ENCODE results near the gene CARD16.

CARD16 gene

GRCh38 chr11:104992781-104993180 is 52.4 kb downstream of the CARD16 start:
- Histone ChIP-seq H3K4me3 (ENCODE audit: low read length) (no peak overlapping the region), H3K4me1 (ENCODE audit: control insufficient read depth, low read length) (no peaks in the 10 kb centered on the region), H3K79me2 (ENCODE audit: control insufficient read depth, low read length) (no peaks in the 10 kb centered on the region), H3K4me2 (ENCODE audit: low read length) (no peak overlapping the region), H3K9me2 (replicated peaks; ENCODE audit: control insufficient read depth, low read length) (no peaks in the 10 kb centered on the region), H3K27me3 (ENCODE audit: control insufficient read depth, low read length) (no peaks in the 10 kb centered on the region), H4K20me1 (ENCODE audit: control insufficient read depth, insufficient read depth, low read depth, low read length) (no peaks in the 10 kb centered on the region), H3F3A (ENCODE audit: control insufficient read depth, insufficient read depth) (no peaks in the 10 kb centered on the region), H3K27ac (ENCODE audit: low read depth, low read length) (no peak overlapping the region), H3K36me3 (ENCODE audit: control insufficient read depth, low read length) (no peaks in the 10 kb centered on the region), H3K9me3 (ENCODE audit: control insufficient read depth, insufficient read depth, low read length) (no peaks in the 10 kb centered on the region)
- TF ChIP-seq EZH2phosphoT487 (IDR thresholded peaks at IDR 0.05; ENCODE audit: borderline replicate concordance, low read length) (no peak), CTCF (IDR thresholded peaks at IDR 0.05; ENCODE audit: low read depth, low read length, poor library complexity, severe bottlenecking) (no peak)

- H3K36me3 ChIP-seq (ENCODE audit: control insufficient read depth, low read length), result no peaks in the 10 kb centered on the region
- H3K27me3 ChIP-seq (ENCODE audit: control insufficient read depth, low read length), result no peaks in the 10 kb centered on the region
- H3K9me3 ChIP-seq (ENCODE audit: control insufficient read depth, insufficient read depth, low read length), result no peaks in the 10 kb centered on the region
- H3K9me2 ChIP-seq (replicated peaks; ENCODE audit: control insufficient read depth, low read length), result no peaks in the 10 kb centered on the region
- H3K79me2 ChIP-seq (ENCODE audit: control insufficient read depth, low read length), result no peaks in the 10 kb centered on the region
- H3K27ac ChIP-seq (ENCODE audit: low read depth, low read length), result no peak overlapping the region
- H3K4me2 ChIP-seq (ENCODE audit: low read length), result no peak overlapping the region
- TF ChIP-seq CTCF (IDR thresholded peaks at IDR 0.05; ENCODE audit: low read depth, low read length, poor library complexity, severe bottlenecking) (no peak), EZH2phosphoT487 (IDR thresholded peaks at IDR 0.05; ENCODE audit: borderline replicate concordance, low read length) (no peak)
- H3F3A ChIP-seq (ENCODE audit: control insufficient read depth, insufficient read depth), result no peaks in the 10 kb centered on the region
- H3K4me3 ChIP-seq (ENCODE audit: low read length), result no peak overlapping the region
- H3K4me1 ChIP-seq (ENCODE audit: control insufficient read depth, low read length), result no peaks in the 10 kb centered on the region
- H4K20me1 ChIP-seq (ENCODE audit: control insufficient read depth, insufficient read depth, low read depth, low read length), result no peaks in the 10 kb centered on the region
These were observed 53.1 kb downstream of the CARD16 start for GRCh38 chr11:104991994-104992393.

All from DOHH2 (cell line).